MM.1S (cell line): ENCODE measurements around the gene NDUFC2.

ENCODE experiments used
- EZH2 ChIP-seq: fragments of 300-600 bp; sonication (generic); optimal IDR thresholded peaks from 2 replicates; pipeline ENCODE3; 2017; ENCODE audit warnings: low read depth, mild to moderate bottlenecking, antibody characterized with exemption, low read length, mixed read lengths
- TF ChIP-seq, protein P1 (sequence below): fragments of 300-600 bp; sonication (generic); IDR thresholded peaks from 2 replicates; pipeline ENCODE4 v1.5.1; 2016; ENCODE audit warnings: antibody characterized with exemption, low read length, mixed read lengths

GRCh38 chr11:78049348-78049747, 30.3 kb downstream of the NDUFC2 start:
- TF ChIP-seq, protein P1, sequence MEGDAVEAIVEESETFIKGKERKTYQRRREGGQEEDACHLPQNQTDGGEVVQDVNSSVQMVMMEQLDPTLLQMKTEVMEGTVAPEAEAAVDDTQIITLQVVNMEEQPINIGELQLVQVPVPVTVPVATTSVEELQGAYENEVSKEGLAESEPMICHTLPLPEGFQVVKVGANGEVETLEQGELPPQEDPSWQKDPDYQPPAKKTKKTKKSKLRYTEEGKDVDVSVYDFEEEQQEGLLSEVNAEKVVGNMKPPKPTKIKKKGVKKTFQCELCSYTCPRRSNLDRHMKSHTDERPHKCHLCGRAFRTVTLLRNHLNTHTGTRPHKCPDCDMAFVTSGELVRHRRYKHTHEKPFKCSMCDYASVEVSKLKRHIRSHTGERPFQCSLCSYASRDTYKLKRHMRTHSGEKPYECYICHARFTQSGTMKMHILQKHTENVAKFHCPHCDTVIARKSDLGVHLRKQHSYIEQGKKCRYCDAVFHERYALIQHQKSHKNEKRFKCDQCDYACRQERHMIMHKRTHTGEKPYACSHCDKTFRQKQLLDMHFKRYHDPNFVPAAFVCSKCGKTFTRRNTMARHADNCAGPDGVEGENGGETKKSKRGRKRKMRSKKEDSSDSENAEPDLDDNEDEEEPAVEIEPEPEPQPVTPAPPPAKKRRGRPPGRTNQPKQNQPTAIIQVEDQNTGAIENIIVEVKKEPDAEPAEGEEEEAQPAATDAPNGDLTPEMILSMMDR, result no peak
- no peak for TF ChIP-seq EZH2
